ENCODE data around the gene VSTM4.

Gene VSTM4

GRCh38 chr10:49152037-49152436 is 36.7 kb upstream of the VSTM4 start:
- no peak overlapping the region for H3K4me3 ChIP-seq (ENCODE audit: low read length)
- H3K36me3 ChIP-seq (ENCODE audit: control insufficient read depth, low read length), result no peaks in the 10 kb centered on the region
- no peaks in the 10 kb centered on the region for H3K79me2 ChIP-seq (ENCODE audit: control insufficient read depth, low read length)
- no peak for TF ChIP-seq EZH2phosphoT487 (IDR thresholded peaks at IDR 0.05; ENCODE audit: borderline replicate concordance, low read length)
- no peak for TF ChIP-seq CTCF (IDR thresholded peaks at IDR 0.05; ENCODE audit: low read depth, low read length, poor library complexity, severe bottlenecking)
- H3K27ac ChIP-seq (ENCODE audit: low read depth, low read length), result no peak overlapping the region
- no peaks in the 10 kb centered on the region for H3K4me1 ChIP-seq (ENCODE audit: control insufficient read depth, low read length)
- no peaks in the 10 kb centered on the region for H3F3A ChIP-seq (ENCODE audit: control insufficient read depth, insufficient read depth)
- no peaks in the 10 kb centered on the region for H3K9me2 ChIP-seq (replicated peaks; ENCODE audit: control insufficient read depth, low read length)
- H4K20me1 ChIP-seq (ENCODE audit: control insufficient read depth, insufficient read depth, low read depth, low read length), result no peaks in the 10 kb centered on the region
- no peak overlapping the region for H3K4me2 ChIP-seq (ENCODE audit: low read length)
- no peaks in the 10 kb centered on the region for H3K9me3 ChIP-seq (ENCODE audit: control insufficient read depth, insufficient read depth, low read length)
- H3K27me3 ChIP-seq (ENCODE audit: control insufficient read depth, low read length), result 0 out of 2 replicates have a peak, but pooled peaks cover 8% of the 10 kb centered on the region

GRCh38 chr10:49151481-49151880 is 36.2 kb upstream of the VSTM4 start:
- no peaks in the 10 kb centered on the region for H4K20me1 ChIP-seq (ENCODE audit: control insufficient read depth, insufficient read depth, low read depth, low read length)
- no peak overlapping the region for H3K4me2 ChIP-seq (ENCODE audit: low read length)
- no peaks in the 10 kb centered on the region for H3K9me3 ChIP-seq (ENCODE audit: control insufficient read depth, insufficient read depth, low read length)
- TF ChIP-seq EZH2phosphoT487 (IDR thresholded peaks at IDR 0.05; ENCODE audit: borderline replicate concordance, low read length) (no peak), CTCF (IDR thresholded peaks at IDR 0.05; ENCODE audit: low read depth, low read length, poor library complexity, severe bottlenecking) (no peak)
- no peak overlapping the region for H3K4me3 ChIP-seq (ENCODE audit: low read length)
- no peaks in the 10 kb centered on the region for H3F3A ChIP-seq (ENCODE audit: control insufficient read depth, insufficient read depth)
- no peaks in the 10 kb centered on the region for H3K4me1 ChIP-seq (ENCODE audit: control insufficient read depth, low read length)
- H3K79me2 ChIP-seq (ENCODE audit: control insufficient read depth, low read length), result no peaks in the 10 kb centered on the region
- no peaks in the 10 kb centered on the region for H3K9me2 ChIP-seq (replicated peaks; ENCODE audit: control insufficient read depth, low read length)
- H3K36me3 ChIP-seq (ENCODE audit: control insufficient read depth, low read length), result no peaks in the 10 kb centered on the region
- H3K27ac ChIP-seq (ENCODE audit: low read depth, low read length), result no peak overlapping the region
- H3K27me3 ChIP-seq (ENCODE audit: control insufficient read depth, low read length), result 0 out of 2 replicates have a peak, but pooled peaks cover 8% of the 10 kb centered on the region

- TF ChIP-seq EZH2phosphoT487 (IDR thresholded peaks at IDR 0.05; ENCODE audit: borderline replicate concordance, low read length) (no peak), CTCF (IDR thresholded peaks at IDR 0.05; ENCODE audit: low read depth, low read length, poor library complexity, severe bottlenecking) (no peak)
- Histone ChIP-seq H3F3A (ENCODE audit: control insufficient read depth, insufficient read depth) (no peaks in the 10 kb centered on the region), H3K4me2 (ENCODE audit: low read length) (no peak overlapping the region), H3K27ac (ENCODE audit: low read depth, low read length) (no peak overlapping the region), H4K20me1 (ENCODE audit: control insufficient read depth, insufficient read depth, low read depth, low read length) (no peaks in the 10 kb centered on the region), H3K36me3 (ENCODE audit: control insufficient read depth, low read length) (no peaks in the 10 kb centered on the region), H3K79me2 (ENCODE audit: control insufficient read depth, low read length) (no peaks in the 10 kb centered on the region), H3K9me2 (replicated peaks; ENCODE audit: control insufficient read depth, low read length) (no peaks in the 10 kb centered on the region), H3K27me3 (ENCODE audit: control insufficient read depth, low read length) (0 out of 2 replicates have a peak, but pooled peaks cover 8% of the 10 kb centered on the region), H3K4me1 (ENCODE audit: control insufficient read depth, low read length) (no peaks in the 10 kb centered on the region), H3K9me3 (ENCODE audit: control insufficient read depth, insufficient read depth, low read length) (no peaks in the 10 kb centered on the region), H3K4me3 (ENCODE audit: low read length) (no peak overlapping the region)
These were observed 35.7 kb upstream of the VSTM4 start for GRCh38 chr10:49151025-49151445.

Measured in DOHH2 (cell line).